Subcutaneous adipose tissue (tissue), 4 donors: ENCODE measurements around the gene LRFN2. TPM values are rescaled to one million over a fixed set of nuclear protein-coding genes. Genes with fewer than 3 reads are reported as not detected.

ENCODE experiments used
- CTCF ChIP-seq: fragments of 450-650 bp; IDR thresholded peaks from one replicate; pipeline ENCODE4 v1.5.1; 2016; ENCODE audit warnings: low read depth, mild to moderate bottlenecking, control low read depth, antibody characterized with exemption, moderate library complexity
- total RNA-seq, 4 donors: library from RNA; depleted of rRNA; stranded (reverse); fragments of >200 nt; gene quantifications; one replicate each; pipeline ENCODE4 v1.1.0, GENCODE V29; 2016

LRFN2 gene
- total RNA-seq, 4 donors from 2014 or later: not detected

GRCh38 chr6:40355066-40355465 lies 232.1 kb downstream of the LRFN2 start:
- TF ChIP-seq CTCF: no peak

GRCh38 chr6:40353967-40354452 lies 233.2 kb downstream of the LRFN2 start:
- no peak for TF ChIP-seq CTCF

GRCh38 chr6:40353197-40353966 lies 233.8 kb downstream of the LRFN2 start:
- TF ChIP-seq CTCF: no peak

GRCh38 chr6:40352527-40353170 lies 234.5 kb downstream of the LRFN2 start:
- no peak for TF ChIP-seq CTCF

DNA sequence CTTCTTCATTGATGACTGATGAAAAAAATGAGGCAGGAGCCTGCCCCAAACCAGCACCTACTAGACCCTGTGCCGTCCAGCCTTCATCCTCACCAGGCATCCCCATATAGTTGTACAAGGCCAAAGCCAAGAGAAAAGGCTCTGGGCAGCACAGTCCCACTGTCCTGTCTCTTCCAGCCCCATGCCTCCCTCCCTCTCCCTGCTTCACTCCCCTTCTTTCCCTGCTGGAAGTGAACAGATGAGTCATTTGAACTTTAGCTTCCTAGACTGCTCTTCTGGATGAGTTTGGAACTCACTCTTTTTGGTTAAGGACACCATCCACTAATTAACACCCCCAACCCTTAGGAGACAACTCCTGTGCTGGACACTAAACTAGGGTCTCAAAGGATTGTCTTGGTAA lies 235.2 kb downstream of the LRFN2 start:
- TF ChIP-seq CTCF: no peak

GRCh38 chr6:40350747-40351217 lies 236.4 kb downstream of the LRFN2 start:
- no peak for TF ChIP-seq CTCF

DNA sequence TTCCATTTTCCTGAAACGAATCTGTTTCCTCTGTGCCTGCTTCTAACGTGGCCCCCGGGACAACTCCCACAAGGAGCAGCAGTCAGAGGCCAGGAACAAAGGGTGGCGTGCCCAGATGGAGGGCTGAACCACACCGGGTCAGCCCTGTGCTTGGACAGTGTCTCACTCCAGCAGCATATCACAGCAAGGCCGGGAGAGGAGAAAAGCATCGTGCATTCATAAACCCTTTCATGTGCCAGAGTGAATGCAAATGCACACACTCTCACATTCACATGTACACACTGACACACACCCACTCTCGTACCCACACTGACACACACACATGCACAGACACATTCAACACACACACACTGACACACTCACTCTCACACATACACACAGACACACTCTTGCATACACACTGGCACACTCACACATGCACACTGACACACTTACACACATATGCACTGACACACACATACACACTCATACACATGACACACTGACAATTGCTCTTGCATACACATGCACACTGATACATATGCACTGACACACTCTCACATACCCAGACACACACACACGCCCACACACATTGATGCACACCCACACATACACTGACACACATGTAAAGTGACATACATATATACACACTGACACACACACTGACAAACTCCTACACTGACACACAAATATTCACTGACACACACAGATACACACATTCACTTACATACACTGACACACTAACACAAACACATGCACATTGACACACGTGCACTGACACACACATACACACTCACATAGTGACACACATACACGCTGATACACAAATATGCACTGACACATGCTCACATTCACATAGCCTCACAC lies 237.0 kb downstream of the LRFN2 start:
- TF ChIP-seq CTCF: no peak
